ENCODE data around the gene ZNF644. TPM values are rescaled to one million over a fixed set of nuclear protein-coding genes. Genes with fewer than 3 reads are reported as not detected.

Gene ZNF644
- total RNA-seq, 2 experiments from 2014 or later: 37.7 to 43.3 TPM

DNA sequence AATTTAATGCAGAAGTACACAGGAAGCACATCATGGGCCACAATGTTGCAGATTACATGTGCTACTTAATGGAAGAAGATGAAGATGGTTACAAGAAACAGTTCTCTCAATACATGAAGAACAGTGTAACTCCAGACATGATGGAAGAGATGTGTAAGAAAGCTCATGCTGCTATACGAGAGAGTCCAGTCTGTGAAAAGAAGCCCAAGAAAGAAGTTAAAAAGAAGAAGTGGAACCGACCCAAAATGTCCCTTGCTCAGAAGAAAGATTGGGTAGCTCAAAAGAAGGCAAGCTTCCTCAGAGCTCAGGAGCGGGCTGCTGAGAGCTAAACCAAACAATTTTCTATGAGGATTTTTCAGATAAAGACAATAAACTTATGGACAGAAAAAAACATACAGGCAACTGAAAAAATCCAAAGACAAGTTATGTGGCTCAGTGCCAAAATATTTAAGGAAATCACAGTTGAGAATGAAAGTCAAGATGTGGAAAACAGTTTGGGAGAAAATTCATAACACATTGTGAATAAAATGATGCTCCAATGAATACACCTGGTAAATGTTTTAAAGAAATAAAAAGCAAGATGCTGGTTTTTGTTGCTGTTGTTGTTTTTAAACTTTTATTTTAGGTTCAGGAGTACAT is 2.8 kb upstream of the ZNF644 start:
- CTCF ChIA-PET: no interaction called here
- POLR2A ChIA-PET: no interaction called here

DNA sequence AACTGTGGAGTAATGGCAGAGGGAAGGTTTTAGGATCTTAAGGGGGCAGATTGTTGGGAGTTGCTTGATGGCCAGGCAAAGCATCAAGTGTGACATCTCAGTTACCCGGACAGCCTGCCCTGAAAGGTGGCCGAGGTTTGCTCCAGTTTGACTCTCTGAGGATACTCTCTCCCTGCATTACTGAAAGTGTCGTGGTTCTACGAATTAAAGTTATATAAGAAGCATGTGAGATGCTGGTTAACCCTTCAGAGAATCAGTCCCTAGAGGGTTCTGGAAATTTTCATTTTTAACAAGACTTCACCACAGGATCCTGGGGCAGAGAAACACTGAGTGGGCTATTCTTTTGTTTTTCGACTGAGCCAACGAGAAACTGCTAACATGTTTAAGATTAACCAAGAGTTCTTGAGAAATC is 689 bp upstream of the ZNF644 start:
- POLR2A ChIA-PET: interaction anchor here (0.7 to 1.5 kb wide), 4 partner anchors 28 to 1816 kb away, joined by 3 to 8 read pairs (median 3); no protein-coding TSS in a partner anchor
- CTCF ChIA-PET: interaction anchor here (1.3 kb wide), 1 partner anchor 102 kb away, joined by 3 read pairs; no protein-coding TSS in a partner anchor

DNA sequence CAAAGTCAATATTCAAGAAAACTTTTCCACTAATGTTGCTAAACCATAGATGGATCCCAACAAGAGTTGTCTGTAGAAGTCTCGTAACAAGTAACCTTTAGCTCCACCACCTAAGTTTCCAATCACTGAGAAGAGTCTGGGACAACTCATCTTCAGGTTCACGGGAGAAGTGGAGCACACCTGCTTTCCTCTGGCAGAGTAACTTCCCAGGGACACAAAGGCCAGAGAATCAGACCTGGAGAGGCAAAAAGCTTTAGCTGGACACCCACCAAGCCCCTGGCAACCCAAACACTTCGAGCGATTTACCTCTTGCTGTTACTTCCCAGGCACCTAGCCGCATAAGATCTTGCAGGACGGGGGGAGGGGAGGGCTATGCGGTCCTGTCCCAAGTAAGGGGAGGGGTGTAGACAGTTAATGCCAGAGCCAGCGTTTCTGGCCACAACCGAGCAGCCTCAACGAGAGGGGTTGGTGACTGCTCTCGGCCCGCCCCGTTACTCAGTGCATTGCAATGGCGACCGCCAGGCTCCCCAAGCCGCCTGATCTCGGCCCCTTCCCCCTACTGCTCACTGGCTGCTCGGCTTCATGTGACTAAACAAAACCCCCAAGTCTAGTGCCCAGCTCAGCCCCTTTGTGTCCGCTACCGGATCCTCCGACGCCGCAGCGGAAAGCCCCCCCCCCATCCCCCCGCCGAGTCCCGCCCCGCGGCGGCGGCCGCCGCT is 709 bp downstream of the ZNF644 start:
- CTCF ChIA-PET: interaction anchor here (0.6 to 1.3 kb wide), 4 partner anchors 13 to 863 kb away, joined by 3 to 4 read pairs (median 3); no protein-coding TSS in a partner anchor
- POLR2A ChIA-PET: interaction anchor here (0.6 to 1.5 kb wide), 4 partner anchors 11 to 406 kb away, joined by 3 to 8 read pairs (median 4); no protein-coding TSS in a partner anchor

DNA sequence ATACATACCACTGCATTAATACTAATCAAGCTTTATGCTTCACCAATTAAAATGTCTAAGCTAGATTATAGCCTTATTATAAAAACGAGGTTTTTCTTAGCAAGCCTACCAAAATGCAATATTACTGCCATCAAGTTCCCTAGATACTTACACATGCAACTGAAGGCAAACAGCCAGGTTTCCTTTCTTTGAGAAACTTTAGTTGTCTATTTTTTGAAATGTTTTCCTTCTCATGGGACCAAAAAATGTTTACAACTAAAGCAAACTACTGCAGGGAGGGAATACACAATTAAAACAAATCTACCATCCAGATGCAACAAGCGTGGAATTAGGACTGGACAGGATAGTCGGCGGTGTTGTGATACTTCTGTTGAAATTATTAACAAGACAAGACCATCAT is 1.3 kb downstream of the ZNF644 start:
- CTCF ChIA-PET: no interaction called here
- POLR2A ChIA-PET: no interaction called here

DNA sequence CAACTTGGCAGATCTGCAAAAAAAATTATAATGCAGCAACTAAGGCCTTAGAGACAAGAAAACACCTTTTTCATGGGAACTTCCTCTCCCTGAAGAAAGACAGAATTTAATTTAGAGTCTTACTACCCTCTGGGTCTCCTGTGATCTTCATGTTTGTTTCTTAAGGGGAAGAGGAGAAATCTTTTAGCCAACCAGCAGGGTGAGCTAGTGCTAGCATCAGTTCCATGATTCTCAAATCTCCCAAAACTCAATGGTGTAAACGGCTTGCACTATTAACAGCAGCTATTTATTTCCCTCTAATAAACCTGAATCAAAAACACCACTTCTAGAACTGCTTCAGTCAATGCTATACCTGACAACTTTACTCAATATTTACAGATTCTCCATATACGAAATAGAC is 3.8 kb downstream of the ZNF644 start:
- ChIA-PET POLR2A (no interaction called here), CTCF (no interaction called here)

DNA sequence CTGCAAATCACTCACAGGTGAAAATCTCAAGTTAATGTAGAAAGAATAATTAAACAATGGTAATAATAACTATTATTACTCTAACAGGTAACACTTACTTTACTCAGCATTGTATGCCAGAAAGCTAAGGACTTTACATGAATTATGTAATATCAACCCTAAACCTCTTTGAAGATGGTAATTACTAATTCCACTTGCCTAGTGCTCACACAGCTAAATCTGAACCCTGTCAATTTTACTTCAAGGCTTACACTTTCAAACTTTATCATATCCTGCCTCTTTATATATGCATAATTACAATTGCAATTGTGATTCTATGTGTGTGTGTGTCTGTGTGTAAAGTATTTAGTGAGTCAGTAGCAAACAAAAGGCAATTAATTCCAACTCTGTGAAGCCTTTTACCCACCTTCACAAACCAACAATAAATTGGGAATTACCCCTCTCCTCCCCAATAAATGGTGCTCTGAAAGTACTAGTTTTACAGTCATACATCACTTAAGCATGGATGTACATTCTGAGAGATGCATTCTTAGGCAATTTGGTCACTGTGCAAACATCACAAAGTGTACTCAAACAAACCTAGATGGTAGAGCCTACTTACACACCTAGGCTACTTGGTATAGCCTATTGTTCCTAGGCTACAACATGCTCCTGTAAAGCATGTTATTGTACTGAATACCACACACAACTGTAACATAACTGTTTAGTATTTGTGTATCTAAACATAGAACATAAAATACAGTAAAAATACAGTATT is 5.9 kb downstream of the ZNF644 start:
- ChIA-PET POLR2A (no interaction called here), CTCF (no interaction called here)

DNA sequence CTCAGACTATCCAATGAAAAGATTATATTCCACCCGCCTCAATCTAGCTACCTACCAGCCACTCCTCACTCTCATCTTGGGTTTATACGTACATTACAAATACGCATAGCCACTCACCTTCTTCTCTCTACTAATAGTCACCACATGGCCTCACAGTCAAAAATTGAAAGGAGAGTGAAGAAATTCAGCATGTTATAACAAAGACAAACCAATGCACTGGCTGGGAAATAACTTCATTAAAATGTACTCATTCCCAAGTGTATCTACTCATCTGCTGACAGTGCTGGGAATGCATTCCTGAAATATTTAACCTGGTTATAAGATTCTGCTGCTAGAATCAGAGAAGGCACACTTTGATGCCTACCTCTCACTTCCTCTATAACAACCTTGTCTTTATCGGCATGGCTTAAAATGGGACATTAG is 6.5 kb downstream of the ZNF644 start:
- CTCF ChIA-PET: no interaction called here
- POLR2A ChIA-PET: no interaction called here

DNA sequence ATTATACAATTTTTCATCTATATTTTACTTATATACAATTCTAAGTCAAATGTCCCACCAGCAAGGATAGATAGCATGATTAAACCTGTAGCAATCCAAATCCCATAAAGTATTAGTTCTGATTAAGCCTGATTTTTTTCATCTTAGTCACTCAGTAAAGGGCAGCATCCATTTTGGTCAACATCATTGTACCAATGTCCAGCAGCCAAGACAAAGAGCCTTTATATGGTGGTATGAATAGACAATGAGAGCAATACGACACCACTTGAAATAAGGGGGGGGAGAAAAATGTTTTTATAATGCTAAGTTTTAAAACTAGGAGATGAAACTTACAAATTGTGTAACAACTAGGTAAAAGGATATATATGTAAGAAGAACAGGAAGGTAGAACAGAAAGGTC is 7.4 kb downstream of the ZNF644 start:
- POLR2A ChIA-PET: no interaction called here

DNA sequence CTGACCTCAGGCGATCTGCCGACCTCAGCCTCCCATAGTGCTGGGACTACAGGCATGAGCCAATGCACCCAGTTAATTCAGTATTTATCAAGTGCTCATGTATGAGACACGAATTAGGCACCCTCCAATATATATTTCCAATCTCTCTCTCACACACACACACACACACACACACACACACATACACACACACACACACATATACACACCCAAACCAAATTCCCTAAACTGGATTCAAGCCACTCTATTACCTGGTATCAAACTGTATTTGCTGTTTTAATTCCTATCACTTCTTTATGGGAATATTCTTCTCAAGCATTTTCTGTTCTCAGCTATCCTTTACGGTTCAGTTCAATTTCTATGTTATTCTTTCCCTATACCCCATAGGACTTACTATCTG is 8.5 kb downstream of the ZNF644 start:
- CTCF ChIA-PET: no interaction called here
- POLR2A ChIA-PET: no interaction called here

More for the DNA sequence above, 7.4 kb downstream of the ZNF644 start:
- CTCF ChIA-PET: no interaction called here

DNA sequence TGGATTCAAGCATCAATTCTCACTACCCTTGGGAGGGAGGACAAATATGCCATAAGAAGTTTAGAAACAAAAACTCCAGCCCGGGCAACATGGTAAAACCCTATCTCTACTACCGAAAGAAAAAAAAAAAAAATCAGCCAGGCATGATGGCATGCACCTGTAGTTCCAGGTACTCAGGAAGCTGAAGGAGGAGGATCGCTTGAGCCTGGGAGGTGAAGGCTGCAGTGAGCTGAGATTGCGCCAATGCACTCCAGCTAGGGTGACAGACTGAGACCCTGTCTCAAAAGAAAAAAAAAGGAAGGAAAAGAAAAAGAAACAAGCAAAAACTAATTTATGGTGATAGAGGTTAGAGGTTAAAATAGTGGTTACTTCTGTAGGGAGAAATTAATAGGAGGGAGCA is 9.6 kb downstream of the ZNF644 start:
- POLR2A ChIA-PET: no interaction called here
- CTCF ChIA-PET: no interaction called here

DNA sequence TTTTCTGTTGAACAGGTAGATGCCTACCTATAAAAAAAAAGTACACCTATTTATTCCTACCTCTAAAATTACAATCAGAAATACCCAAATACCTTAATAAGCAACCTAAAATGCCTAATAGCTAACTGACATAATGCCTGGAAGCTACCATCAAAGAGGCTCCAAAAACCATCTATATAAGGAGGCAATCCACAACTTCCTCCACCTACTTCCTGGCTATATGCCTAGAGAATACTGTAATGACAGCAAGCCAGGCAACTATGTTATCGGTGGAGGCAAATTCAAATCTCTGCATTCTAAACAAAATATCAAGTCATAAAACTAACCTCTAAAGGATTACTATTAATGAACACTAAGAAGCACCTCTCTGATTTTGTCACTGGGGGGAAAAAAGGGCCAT is 10.1 kb downstream of the ZNF644 start:
- POLR2A ChIA-PET: no interaction called here

DNA sequence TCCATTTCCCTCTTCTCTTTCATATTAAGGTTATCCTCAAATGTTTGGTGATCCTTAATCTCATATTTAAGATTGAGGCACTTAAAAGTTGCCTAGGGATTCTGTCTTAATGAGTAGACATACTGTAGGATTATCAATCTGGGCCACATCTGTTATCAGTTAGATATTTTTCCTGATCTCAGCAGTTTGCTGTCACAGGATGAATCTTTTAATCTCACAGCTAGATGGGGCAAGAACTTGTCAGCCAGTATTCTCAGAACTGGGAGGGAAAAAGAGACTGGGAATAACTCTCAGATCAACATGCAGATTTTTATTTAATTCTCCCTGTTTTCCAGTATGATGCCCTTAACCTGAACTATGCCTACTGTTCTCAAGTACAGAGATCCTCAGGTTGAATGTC is 14.0 kb downstream of the ZNF644 start:
- POLR2A ChIA-PET: no interaction called here
- CTCF ChIA-PET: interaction anchor here (1.4 kb wide), 1 partner anchor 14 kb away, joined by 3 read pairs; the partner anchor contains the start of gene ZNF644

More for the DNA sequence above, 10.1 kb downstream of the ZNF644 start:
- CTCF ChIA-PET: no interaction called here

DNA sequence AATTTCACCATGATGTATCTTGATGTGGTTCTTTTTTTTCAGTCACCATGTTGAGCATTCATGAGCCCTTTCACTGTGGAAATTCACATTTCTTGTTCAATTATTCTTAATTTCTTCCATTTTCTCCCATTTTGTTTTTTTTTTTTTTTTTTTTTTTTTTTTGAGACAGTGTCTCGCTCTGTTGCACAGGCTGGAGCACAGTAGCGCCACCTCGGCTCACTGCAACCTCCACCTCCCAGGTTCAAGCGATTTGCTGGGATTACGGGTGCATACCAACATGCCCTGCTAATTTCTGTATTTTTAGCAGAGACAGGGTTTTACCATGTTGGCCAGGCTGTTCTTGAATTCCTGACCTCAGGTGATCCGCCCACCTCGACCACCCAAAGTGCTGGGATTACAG is 14.7 kb downstream of the ZNF644 start:
- ChIA-PET POLR2A (no interaction called here), CTCF (no interaction called here)

DNA sequence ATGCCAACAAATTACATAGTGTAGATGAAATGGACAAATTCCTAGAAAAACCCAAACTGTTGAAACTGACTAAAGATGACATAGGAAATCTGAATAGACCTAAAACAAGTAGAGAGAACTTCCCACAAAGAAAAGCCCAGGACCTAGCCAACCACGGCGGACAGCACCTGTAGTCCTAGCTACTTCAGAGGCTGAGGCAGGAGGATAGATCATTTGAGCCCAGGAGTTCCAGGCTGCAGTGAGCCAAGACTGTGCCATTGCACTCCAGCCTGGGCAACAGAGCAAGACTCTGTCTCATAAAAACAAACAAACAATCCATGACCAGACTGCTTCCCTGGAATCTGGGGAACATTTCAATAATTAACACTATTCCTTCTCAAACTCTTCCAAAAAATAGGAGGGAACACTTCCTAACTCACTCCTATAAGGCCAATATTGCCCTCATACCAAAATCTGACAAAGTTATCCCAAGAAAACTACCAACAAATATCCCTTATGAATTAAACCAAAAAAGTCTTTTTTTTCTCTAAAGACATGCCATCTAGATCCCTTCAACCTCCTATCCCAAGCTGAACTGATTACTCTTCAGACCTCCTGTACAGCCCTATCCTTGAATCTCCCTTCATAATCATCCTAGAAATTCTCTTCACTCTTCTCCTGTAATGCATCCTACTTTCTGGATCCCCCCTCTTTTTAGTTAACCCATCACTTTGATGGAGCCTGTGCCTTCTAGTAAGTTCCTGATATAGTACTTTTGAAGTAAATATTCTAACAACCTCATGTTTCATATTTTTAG is 15.5 kb downstream of the ZNF644 start:
- POLR2A ChIA-PET: no interaction called here

DNA sequence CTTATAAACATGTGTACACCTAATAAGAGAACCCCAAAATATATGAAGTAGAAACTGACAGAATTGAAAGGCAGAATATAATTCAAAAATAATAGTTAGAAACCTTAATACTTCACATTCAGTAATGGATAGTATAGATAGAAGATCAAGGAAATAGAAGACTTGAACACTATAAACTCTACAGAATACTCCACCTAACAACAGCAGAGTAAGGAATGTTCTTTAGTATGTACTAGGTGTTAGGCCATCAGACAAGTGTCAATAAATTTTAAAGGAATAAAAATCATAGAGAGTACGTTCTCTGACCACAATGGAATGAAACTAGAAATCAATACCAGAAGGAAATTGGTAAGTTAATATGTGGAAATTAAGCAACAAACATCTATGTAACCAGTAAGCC is 16.6 kb downstream of the ZNF644 start:
- ChIA-PET POLR2A (interaction anchor here (0.5 kb wide), 1 partner anchor 1224 kb away, joined by 4 read pairs; no protein-coding TSS in a partner anchor), CTCF (interaction anchor here (0.6 kb wide), 1 partner anchor 109 kb away, joined by 5 read pairs; no protein-coding TSS in a partner anchor)

More for the DNA sequence above, 15.5 kb downstream of the ZNF644 start:
- CTCF ChIA-PET: interaction anchor here (0.6 kb wide), 1 partner anchor 108 kb away, joined by 5 read pairs; no protein-coding TSS in a partner anchor

DNA sequence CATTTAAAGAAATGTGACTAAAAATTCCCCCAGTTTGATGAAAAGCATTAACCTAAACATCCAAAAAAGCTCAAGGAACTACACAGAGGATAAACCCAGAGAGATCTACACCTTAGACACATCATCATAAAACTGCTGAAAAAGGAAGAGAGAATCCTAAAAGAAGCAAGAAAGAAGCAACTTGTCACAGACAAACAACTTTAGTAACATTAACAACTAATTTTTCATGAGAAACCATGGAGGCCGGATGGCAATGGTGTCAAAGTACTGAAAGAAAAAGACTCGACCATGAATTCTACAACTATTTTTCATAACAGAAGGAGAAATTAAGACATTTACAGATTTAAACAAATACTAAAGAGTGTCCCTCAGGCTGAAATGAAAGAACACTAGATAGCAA is 17.7 kb downstream of the ZNF644 start:
- ChIA-PET CTCF (no interaction called here), POLR2A (no interaction called here)

DNA sequence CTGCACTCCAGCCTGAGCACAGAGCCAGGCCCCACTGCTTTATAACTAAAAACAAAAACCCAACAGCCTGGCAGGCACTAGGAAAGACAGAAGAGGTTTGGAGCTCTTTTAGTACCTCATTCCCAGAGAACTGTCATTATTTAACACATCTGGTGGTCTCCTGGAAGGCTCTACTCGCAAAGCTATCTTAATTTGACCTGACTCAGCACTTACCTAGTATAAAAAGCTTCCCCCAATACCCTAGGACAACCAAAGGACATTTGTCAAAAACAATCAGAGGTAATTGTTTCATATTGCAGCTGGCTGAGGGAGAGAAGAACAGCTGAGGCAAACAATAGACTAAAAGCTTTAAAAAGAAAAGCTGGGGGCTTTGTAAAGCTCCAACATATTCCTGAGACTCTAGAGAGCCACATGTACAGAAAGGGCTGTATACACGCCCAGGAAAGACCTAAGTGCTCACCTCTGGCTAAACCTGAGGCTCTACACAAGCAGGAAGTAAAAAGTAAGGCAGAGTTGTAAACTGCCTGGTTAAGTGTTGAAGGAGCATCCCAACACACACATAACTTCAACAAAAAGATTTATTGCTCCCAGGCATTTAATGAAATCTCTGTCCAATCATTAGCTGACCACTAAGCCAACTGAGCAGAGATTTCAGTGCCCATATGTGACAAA is 25.0 kb downstream of the ZNF644 start:
- CTCF ChIA-PET: no interaction called here
- POLR2A ChIA-PET: no interaction called here

DNA sequence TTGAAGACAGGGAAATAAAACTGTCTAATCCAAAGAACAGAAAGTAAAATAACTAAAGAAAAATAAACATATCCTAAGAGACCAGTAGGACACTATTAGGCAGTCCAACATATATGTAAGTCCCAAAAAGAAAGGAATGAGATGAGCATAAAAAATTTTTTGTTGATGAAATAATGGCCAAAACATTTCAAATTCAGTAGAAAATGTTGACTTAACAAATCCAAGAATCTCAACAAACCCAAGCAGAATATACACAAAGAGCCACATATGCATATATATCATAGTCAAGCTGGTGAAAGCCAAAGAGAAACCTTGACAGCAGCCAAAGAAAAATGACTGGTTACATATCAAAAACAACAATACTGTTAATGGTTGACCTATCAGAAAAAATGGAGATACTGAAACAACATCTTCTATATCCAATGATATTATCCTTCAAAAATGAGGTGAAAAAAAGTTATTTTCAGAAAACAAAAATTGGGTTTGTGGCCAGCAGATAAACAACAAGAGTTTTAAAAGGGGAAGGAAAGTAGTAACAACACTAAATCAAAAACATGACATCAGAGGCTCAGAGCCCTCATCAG is 26.4 kb downstream of the ZNF644 start:
- ChIA-PET CTCF (no interaction called here), POLR2A (interaction anchor here (1.0 kb wide), 1 partner anchor 27 kb away, joined by 3 read pairs; the partner anchor contains the start of gene ZNF644)

DNA sequence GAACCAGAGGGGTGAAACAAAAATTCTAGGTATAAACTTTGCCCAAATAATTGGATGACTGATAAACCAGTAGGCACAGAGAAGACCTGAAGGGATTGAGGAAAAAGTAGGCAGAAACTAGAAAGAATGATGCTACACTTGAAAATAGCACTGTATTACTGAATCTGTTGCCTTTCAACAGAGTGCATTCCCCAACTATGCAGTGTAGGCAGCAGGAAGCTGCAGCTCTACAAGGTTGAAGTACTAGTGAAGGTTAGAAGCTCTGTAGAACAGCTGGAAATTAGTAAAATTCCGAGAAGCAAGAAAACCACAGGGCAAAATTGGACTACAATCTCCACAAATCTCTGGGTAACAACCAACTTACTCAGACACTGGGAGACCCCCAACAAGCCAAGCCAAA is 27.4 kb downstream of the ZNF644 start:
- CTCF ChIA-PET: no interaction called here
- POLR2A ChIA-PET: interaction anchor here (1.0 kb wide), 1 partner anchor 28 kb away, joined by 3 read pairs; the partner anchor contains the start of gene ZNF644

Data from activated CD8-positive, alpha-beta memory T cell treated with anti-CD3 and anti-CD28 coated beads for 36 hours (primary cell).